H1 (cell line): Measurements from ENCODE around the gene TTPAL. TPM values are rescaled to one million over a fixed set of nuclear protein-coding genes. Genes with fewer than 3 reads are reported as not detected.
A peak's percentile ranks its signal among the peaks of the same experiment; 100 is the strongest.

Experiments used
- CTCF ChIA-PET: fragments of 300-600 bp; sonication (Branson Sonifier 250); formaldehyde crosslinking; loops from one replicate; lab custom pipeline; 2021; ENCODE audit not compliant: partially characterized antibody; lab: Charles Lee
- POLR2A ChIA-PET: fragments of 300-600 bp; sonication (Branson Sonifier 250); formaldehyde crosslinking; loops from one replicate; lab custom pipeline; 2021; ENCODE audit warnings: inconsistent platforms; ENCODE audit not compliant: partially characterized antibody; lab: Charles Lee
- DNase-seq, 2 experiments: peaks; one replicate each; pipeline versions ENCODE4 v3.0.0 to v3.0.0-alpha.2; 2010 to 2022; ENCODE audit warnings: low spot score in 2 of 2, low read depth in 1 of 2, mixed read lengths in 1 of 2
- FAIRE-seq: peaks from 2 replicates; lab custom pipeline; 2011; peaks lifted over from hg19 to GRCh38; lab: Jason Lieb, UNC
- H2AFZ ChIP-seq: 2 replicates; pipeline ENCODE4 v1.8.1; 2012; ENCODE audit warnings: low read length, inconsistent platforms
- H2AK5ac ChIP-seq: 2 replicates; pipeline ENCODE4 v1.6.1; 2013; ENCODE audit warnings: low read depth, low read length
- H2BK120ac ChIP-seq: replicated peaks from 2 replicates; pipeline ENCODE3; 2013; ENCODE audit warnings: low read depth, low read length, inconsistent platforms
- H2BK12ac ChIP-seq: 2 replicates; pipeline ENCODE4 v1.6.1; 2013; ENCODE audit warnings: low read depth, low read length
- H2BK15ac ChIP-seq: 2 replicates; pipeline ENCODE4 v1.6.1; 2013; ENCODE audit warnings: low read length
- H2BK20ac ChIP-seq: 2 replicates; pipeline ENCODE4 v1.6.1; 2013; ENCODE audit warnings: low read length
- H2BK5ac ChIP-seq: 2 replicates; pipeline ENCODE4 v1.6.1; 2013; ENCODE audit warnings: low read depth, low read length
- H3K14ac ChIP-seq: 2 replicates; pipeline ENCODE4 v1.6.1; 2013; ENCODE audit warnings: inconsistent platforms; ENCODE audit not compliant: insufficient read length
- H3K18ac ChIP-seq: 2 replicates; pipeline ENCODE4 v1.6.1; 2013; ENCODE audit warnings: low read length; ENCODE audit errors: extremely low read depth
- H3K23ac ChIP-seq: 2 replicates; pipeline ENCODE4 v1.6.1; 2013; ENCODE audit warnings: inconsistent platforms; ENCODE audit not compliant: insufficient read length
- H3K23me2 ChIP-seq: 2 replicates; pipeline ENCODE4 v1.6.1; 2013; ENCODE audit warnings: low read depth, low read length
- H3K27ac ChIP-seq: 2 replicates; pipeline ENCODE4 v1.6.1; 2011; ENCODE audit warnings: low read depth, low read length, inconsistent platforms
- H3K27me3 ChIP-seq, 4 experiments: replicated peaks in 1 of 4; 1 replicate in 1 of 4; 2 replicates in 3 of 4; pipeline versions ENCODE4 v1.6.1 to v1.8.1; 2011 to 2013; ENCODE audit warnings: low read length in 3 of 4, mild to moderate bottlenecking in 3 of 4, inconsistent platforms in 2 of 4, mixed read lengths in 2 of 4, moderate library complexity in 1 of 4; ENCODE audit not compliant: control insufficient read depth in 3 of 4, insufficient read depth in 3 of 4; ENCODE audit errors: extremely low read depth in 1 of 4
- H3K36me3 ChIP-seq, 4 experiments: 2 replicates each; pipeline versions ENCODE4 v1.6.1 to v1.8.1; 2011 to 2013; ENCODE audit warnings: mild to moderate bottlenecking in 4 of 4, low read length in 3 of 4, moderate library complexity in 2 of 4, control low read depth in 1 of 4, inconsistent platforms in 1 of 4; ENCODE audit not compliant: insufficient read depth in 4 of 4, control insufficient read depth in 2 of 4
- H3K4ac ChIP-seq: replicated peaks from 2 replicates; pipeline ENCODE3; 2013; ENCODE audit warnings: low read length, low read depth, mixed read lengths, inconsistent platforms; ENCODE audit not compliant: insufficient read length
- H3K4me1 ChIP-seq, 4 experiments: replicated peaks in 1 of 4; 1 replicate in 1 of 4; 2 replicates in 3 of 4; pipeline versions ENCODE4 v1.6.1 to v1.8.1; 2011 to 2013; ENCODE audit warnings: low read length in 3 of 4, inconsistent platforms in 2 of 4, mixed read lengths in 1 of 4; ENCODE audit not compliant: insufficient read depth in 4 of 4, control insufficient read depth in 3 of 4
- H3K4me2 ChIP-seq, 2 experiments: 2 replicates each; pipeline versions ENCODE4 v1.6.1 to v1.8.1; 2011 to 2013; ENCODE audit warnings: low read depth in 2 of 2, low read length in 2 of 2, control low read depth in 1 of 2, inconsistent platforms in 1 of 2, mild to moderate bottlenecking in 1 of 2; ENCODE audit not compliant: insufficient read depth in 1 of 2
- H3K4me3 ChIP-seq, 4 experiments: fragments of 200-600, 300-600 bp in 1 of 4; sonication (generic), shearing (Covaris generic), sonication (Bioruptor Twin) in 1 of 4; 2 replicates each; pipeline versions ENCODE4 v1.5.1 to v1.8.1; 2011 to 2016; ENCODE audit warnings: low read length in 4 of 4, low read depth in 3 of 4, control low read depth in 2 of 4, inconsistent platforms in 2 of 4, mild to moderate bottlenecking in 2 of 4, mixed read lengths in 1 of 4, moderate library complexity in 1 of 4; ENCODE audit not compliant: insufficient read depth in 2 of 4; ENCODE audit errors: extremely low read depth in 1 of 4
- H3K56ac ChIP-seq: replicated peaks from 2 replicates; pipeline ENCODE3; 2013; ENCODE audit warnings: low read depth, mild to moderate bottlenecking, mixed read lengths, low read length, inconsistent platforms; ENCODE audit not compliant: insufficient read length
- H3K79me1 ChIP-seq: 2 replicates; pipeline ENCODE4 v1.6.1; 2013; ENCODE audit warnings: low read depth, low read length, control low read depth
- H3K79me2 ChIP-seq, 2 experiments: 2 replicates each; pipeline versions ENCODE4 v1.6.1 to v1.8.1; 2012 to 2013; ENCODE audit warnings: low read length in 2 of 2, mild to moderate bottlenecking in 2 of 2, inconsistent platforms in 1 of 2; ENCODE audit not compliant: insufficient read depth in 2 of 2, control insufficient read depth in 1 of 2
- H3K9ac ChIP-seq, 4 experiments: replicated peaks in 1 of 4; 1 replicate in 1 of 4; 2 replicates in 3 of 4; pipeline versions ENCODE4 v1.6.1 to v1.8.1; 2011 to 2013; ENCODE audit warnings: low read depth in 3 of 4, low read length in 3 of 4, control low read depth in 2 of 4, mild to moderate bottlenecking in 2 of 4, moderate library complexity in 2 of 4, inconsistent platforms in 1 of 4; ENCODE audit errors: extremely low read depth in 1 of 4
- H3K9me3 ChIP-seq, 2 experiments: 2 replicates each; pipeline versions ENCODE4 v1.6.1 to v1.8.1; 2012 to 2013; ENCODE audit warnings: mild to moderate bottlenecking in 2 of 2, moderate library complexity in 2 of 2, control low read depth in 1 of 2, inconsistent platforms in 1 of 2, low read depth in 1 of 2, low read length in 1 of 2, mixed read lengths in 1 of 2; ENCODE audit not compliant: insufficient read depth in 2 of 2
- H4K20me1 ChIP-seq, 2 experiments: replicated peaks in 1 of 2; 2 replicates each; pipeline versions ENCODE3 to v1.8.1; 2011 to 2013; ENCODE audit warnings: inconsistent platforms in 2 of 2, low read length in 2 of 2, mild to moderate bottlenecking in 1 of 2; ENCODE audit not compliant: insufficient read depth in 2 of 2, control insufficient read depth in 1 of 2
- H4K5ac ChIP-seq: 2 replicates; pipeline ENCODE4 v1.6.1; 2013; ENCODE audit warnings: low read length, low read depth, mixed read lengths, inconsistent platforms; ENCODE audit not compliant: insufficient read length
- H4K8ac ChIP-seq: 2 replicates; pipeline ENCODE4 v1.8.0; 2013; ENCODE audit warnings: mild to moderate bottlenecking, moderate library complexity, low read length, inconsistent platforms; ENCODE audit not compliant: insufficient read depth; ENCODE audit errors: extremely low read depth
- H4K91ac ChIP-seq: replicated peaks from 2 replicates; pipeline ENCODE3; 2013; ENCODE audit warnings: low read length, mixed read lengths, inconsistent platforms; ENCODE audit not compliant: insufficient read length
- KDM1A ChIP-seq: fragments of 200-600, 300-600 bp; sonication (generic); IDR thresholded peaks from 2 replicates; pipeline ENCODE4 v1.7.1; 2016; ENCODE audit warnings: mild to moderate bottlenecking, low read length, borderline replicate concordance
- KDM5A ChIP-seq: fragments of 200-600 bp; IDR thresholded peaks from 2 replicates; pipeline ENCODE4 v1.7.1; 2012; ENCODE audit warnings: mild to moderate bottlenecking, low read length, inconsistent platforms, mixed read lengths
- MAFK ChIP-seq: IDR thresholded peaks from 2 replicates; pipeline ENCODE4 v1.6.1; 2012; ENCODE audit warnings: low read depth, mild to moderate bottlenecking, improper control_type of control experiment, low read length
- MAX ChIP-seq: IDR thresholded peaks from 2 replicates; pipeline ENCODE4 v1.6.1; 2012; ENCODE audit warnings: inconsistent platforms
- SIX5 ChIP-seq: IDR thresholded peaks from 2 replicates; pipeline ENCODE4 v1.6.1; 2011; ENCODE audit warnings: mild to moderate bottlenecking, low read depth, low read length
- WGBS, 2 experiments: shearing (Covaris generic) in 1 of 2; methylation state at CpG; one replicate each; pipeline versions ENCODE4 v1.1.6 to v1.1.7; 2013 to 2015; ENCODE audit warnings: low lambda C conversion rate in 2 of 2, mixed read lengths in 2 of 2, inconsistent platforms in 1 of 2, low coverage in 1 of 2, missing lambda C conversion rate in 1 of 2; ENCODE audit not compliant: insufficient replicate concordance in 2 of 2, insufficient coverage in 1 of 2, insufficient read length in 1 of 2; ENCODE audit errors: extremely low coverage in 1 of 2, missing lambda C conversion rate in 1 of 2; 5-methylcytosine and 5-hydroxymethylcytosine counted together
- polyA plus RNA-seq, 7 experiments: library from polyadenylated mRNA; depleted of rRNA in 3 of 7; stranded (reverse) in 5 of 7; unstranded in 2 of 7; fragments of >200 nt in 5 of 7; fragments of 200-250 nt in 2 of 7; gene quantifications; 1 replicate in 5 of 7; 2 replicates in 1 of 7; 4 replicates in 1 of 7; pipeline versions ENCODE4 v1.2.1 to v1.2.3, GENCODE V29; 2011 to 2013; ENCODE audit warnings: missing spikeins in 2 of 7, mixed read lengths in 2 of 7
- total RNA-seq: library from RNA; stranded (reverse); fragmentation: NEBNext Ultra II Directional; extraction: Animal tissue kit (Norgen Biotek cat#: 25700); gene quantifications from 2 replicates; pipeline ENCODE4 v1.2.1, GENCODE V29; 2021

Gene TTPAL
- total and polyA plus RNA-seq, 2 of the 8 experiments (the other 6 are each of a cell fraction or from before 2014, with no cell fraction given) = 2.8 to 14.0 TPM

DNA sequence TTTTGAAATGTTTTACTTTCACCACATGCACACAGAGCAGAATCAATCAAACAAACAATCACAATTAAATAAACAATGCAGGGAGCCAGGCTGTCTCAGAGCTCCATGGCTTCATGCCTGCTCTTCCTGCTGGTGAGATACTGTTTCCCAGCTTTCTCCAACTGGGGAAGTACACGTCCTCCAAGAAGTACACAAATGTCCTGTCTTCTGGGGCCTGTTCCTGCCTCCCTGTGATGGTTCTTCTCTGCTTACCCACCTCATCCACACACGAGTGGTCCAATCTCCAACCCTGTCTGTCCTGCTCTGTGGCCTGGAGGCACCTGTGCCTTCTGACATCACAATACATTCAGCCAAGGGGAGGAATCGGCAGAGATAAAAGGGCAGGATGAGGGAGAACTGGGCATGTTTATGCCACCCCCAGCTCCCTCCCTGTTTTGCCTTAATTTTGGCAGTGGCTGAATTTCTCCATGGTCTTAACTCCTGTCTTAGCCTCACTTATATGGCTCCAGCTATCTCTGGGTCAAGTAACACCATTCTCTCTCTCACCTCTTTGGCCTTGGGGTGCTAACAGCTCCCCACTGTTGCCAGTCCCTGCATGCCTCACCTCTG lies 25.3 kb upstream of the TTPAL start:
- Histone ChIP-seq H2BK5ac (no peak overlapping the region), H2AFZ (no peak overlapping the region), H3K14ac (no peak overlapping the region), H3K27me3 (no peaks in the 10 kb centered on the region), H4K20me1 (no peaks in the 10 kb centered on the region), H3K79me2 (no peaks in the 10 kb centered on the region), H3K23ac (no peak overlapping the region), H2BK120ac (no peak overlapping the region), H3K4ac (peak overlapping the region; percentile 21), H2BK20ac (no peak overlapping the region), H3K79me1 (no peaks in the 10 kb centered on the region), H3K27ac (no peak overlapping the region), H3K23me2 (no peaks in the 10 kb centered on the region), H2AK5ac (0 out of 2 replicates have a peak overlapping the region, but pooled peaks have one; percentile 13), H4K91ac (no peak overlapping the region), H3K4me1 (no peaks in the 10 kb centered on the region), H3K4me2 (no peak overlapping the region), H3K9me3 (no peaks in the 10 kb centered on the region), H4K5ac (no peak overlapping the region), H4K8ac (no peak overlapping the region), H3K36me3 (no peaks in the 10 kb centered on the region), H3K4me3 (no peak overlapping the region), H3K9ac (no peak overlapping the region), H2BK12ac (no peak overlapping the region), H3K56ac (no peak overlapping the region), H2BK15ac (no peak overlapping the region), H3K18ac (no peak overlapping the region)
- TF ChIP-seq MAFK (no peak), KDM1A (no peak), MAX (no peak), SIX5 (no peak), KDM5A (no peak)
- POLR2A ChIA-PET = interaction anchor here (0.9 kb wide), 1 partner anchor 147 kb away, joined by 5 read pairs; no protein-coding TSS in a partner anchor
- WGBS, 2 experiments = 82% methylated on average over 3 of the region's 3 CpGs; no CpG with 5 or more reads in 1 of the 2 experiments
- no peak for DNase-seq
- CTCF ChIA-PET = interaction anchor here (0.8 to 3.1 kb wide), 26 partner anchors 7 to 334 kb away, joined by 3 to 33 read pairs (median 5); partner anchors contain the start of gene PKIG
- no peak for FAIRE-seq
